Activated B cell treated with CpG ODN at 0.5 μM for 24 hours (primary cell): ENCODE results near the gene GZF1. TPM values are rescaled to one million over a fixed set of nuclear protein-coding genes. Genes with fewer than 3 reads are reported as not detected.

ENCODE experiments used
- ATAC-seq: fragments of 200-7000 bp; cut with Tn5 transposase; one replicate; pipeline ENCODE4 v1.10.0; 2021; ENCODE audit warnings: low read depth, mild to moderate bottlenecking, moderate library complexity
- CTCF ChIA-PET: fragments of 350-600 bp; sonication (Branson Sonifier 250); formaldehyde crosslinking; loops from one replicate; lab custom pipeline; 2021; ENCODE audit warnings: antibody characterized with exemption; lab: Charles Lee
- POLR2A ChIA-PET: fragments of 350-600 bp; sonication (Branson Sonifier 250); formaldehyde crosslinking; loops from one replicate; lab custom pipeline; 2021; ENCODE audit warnings: antibody characterized with exemption; lab: Charles Lee
- DNase-seq: peaks from one replicate; pipeline ENCODE4 v3.0.0; 2022
- H3K27ac Mint-ChIP-seq: one replicate; pipeline ENCODE4 v1.8.0; 2020; ENCODE audit warnings: mixed read lengths
- H3K27me3 Mint-ChIP-seq: one replicate; pipeline ENCODE4 v1.8.0; 2021; ENCODE audit warnings: mixed read lengths
- H3K36me3 Mint-ChIP-seq: one replicate; pipeline ENCODE4 v1.8.0; 2021; ENCODE audit warnings: low read depth, mixed read lengths
- H3K4me1 Mint-ChIP-seq: one replicate; pipeline ENCODE4 v1.8.0; 2021; ENCODE audit warnings: mixed read lengths
- H3K4me3 Mint-ChIP-seq: one replicate; pipeline ENCODE4 v1.8.0; 2020; ENCODE audit warnings: mild to moderate bottlenecking, mixed read lengths
- H3K9me3 Mint-ChIP-seq: one replicate; pipeline ENCODE4 v1.8.0; 2020; ENCODE audit warnings: mixed read lengths
- CTCF ChIP-seq: fragments of 200-600 bp; IDR thresholded peaks from one replicate; pipeline ENCODE4 v1.8.0; 2022; ENCODE audit warnings: antibody characterized with exemption, mild to moderate bottlenecking
- intact Hi-C: fragments of 100-400 bp; cut with micrococcal nuclease; formaldehyde crosslinking; loops from one replicate; pipeline ENCODE4 v1.15.1; 2024
- total RNA-seq: library from RNA; stranded (reverse); gene quantifications from 2 replicates; pipeline ENCODE4 v1.2.3, GENCODE V29; 2022

The GZF1 gene
- total RNA-seq, 1 donor from 2014 or later, result 13.3 TPM

- ChIA-PET CTCF (interaction anchor here (1.0 kb wide), 1 partner anchor 21 kb away, joined by 3 read pairs; no protein-coding TSS in a partner anchor), POLR2A (interaction anchor here (1.1 to 2.2 kb wide), 2 partner anchors 9 to 21 kb away, joined by 5 to 6 read pairs; partner anchors contain the start of genes GZF1 and NXT1)
- Mint-ChIP-seq H3K27me3 (no peaks in the 10 kb centered on the region), H3K4me3 (no peak overlapping the region), H3K9me3 (no peaks in the 10 kb centered on the region), H3K36me3 (peaks cover 80% of the 10 kb centered on the region), H3K27ac (no peak overlapping the region), H3K4me1 (peaks cover 21% of the 10 kb centered on the region)
- ATAC-seq, result no peak
- intact Hi-C loops, result no loop called here
- TF ChIP-seq CTCF, result no peak
- DNase-seq, result no peak
These were observed 8.9 kb downstream of the GZF1 start for GRCh38 chr20:23370873-23371272.

DNA sequence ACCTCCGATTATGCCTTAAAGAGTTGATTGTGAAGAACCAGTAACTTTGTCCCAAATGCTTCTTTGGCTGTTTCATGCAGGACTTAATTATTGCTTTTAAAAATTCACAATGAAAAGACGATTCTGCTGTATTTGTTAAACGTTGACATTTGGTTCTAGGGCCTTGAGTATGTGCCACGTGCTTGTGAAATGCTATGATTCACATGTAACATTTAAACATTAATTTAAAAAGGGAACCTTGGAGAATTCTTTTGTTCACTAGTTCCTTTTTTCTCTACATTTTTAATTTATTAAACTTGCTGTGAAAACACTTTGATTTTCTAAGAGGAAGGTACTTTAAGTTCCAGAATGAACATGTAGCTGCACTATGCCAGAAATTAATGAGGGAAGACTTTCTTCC, 9.5 kb downstream of the GZF1 start:
- H3K27ac Mint-ChIP-seq, result no peak overlapping the region
- H3K36me3 Mint-ChIP-seq, result peaks cover 81% of the 10 kb centered on the region
- no peaks in the 10 kb centered on the region for H3K27me3 Mint-ChIP-seq
- POLR2A ChIA-PET, result interaction anchor here (2.2 kb wide), 1 partner anchor 10 kb away, joined by 5 read pairs; the partner anchor contains the start of gene GZF1
- CTCF ChIA-PET, result no interaction called here
- DNase-seq, result no peak
- ATAC-seq, result no peak
- H3K9me3 Mint-ChIP-seq, result no peaks in the 10 kb centered on the region
- peaks cover 14% of the 10 kb centered on the region for H3K4me1 Mint-ChIP-seq
- no peak for TF ChIP-seq CTCF
- H3K4me3 Mint-ChIP-seq, result no peak overlapping the region
- intact Hi-C loops, result no loop called here

GRCh38 chr20:23374441-23374840, 12.5 kb downstream of the GZF1 start:
- CTCF ChIA-PET, result no interaction called here
- no peaks in the 10 kb centered on the region for H3K4me1 Mint-ChIP-seq
- peaks cover 77% of the 10 kb centered on the region for H3K36me3 Mint-ChIP-seq
- POLR2A ChIA-PET, result no interaction called here
- TF ChIP-seq CTCF, result no peak
- H3K27ac Mint-ChIP-seq, result no peak overlapping the region
- DNase-seq (no peak), ATAC-seq (no peak)
- intact Hi-C loops, result no loop called here
- H3K27me3 Mint-ChIP-seq, result no peaks in the 10 kb centered on the region
- no peak overlapping the region for H3K4me3 Mint-ChIP-seq
- H3K9me3 Mint-ChIP-seq, result no peaks in the 10 kb centered on the region

GRCh38 chr20:23375827-23376226, 13.8 kb downstream of the GZF1 start:
- no peak overlapping the region for H3K27ac Mint-ChIP-seq
- intact Hi-C loops, result no loop called here
- peaks cover 74% of the 10 kb centered on the region for H3K36me3 Mint-ChIP-seq
- H3K4me3 Mint-ChIP-seq, result no peak overlapping the region
- no peak for ATAC-seq
- no peaks in the 10 kb centered on the region for H3K9me3 Mint-ChIP-seq
- POLR2A ChIA-PET, result no interaction called here
- TF ChIP-seq CTCF, result no peak
- CTCF ChIA-PET, result no interaction called here
- H3K4me1 Mint-ChIP-seq, result no peaks in the 10 kb centered on the region
- no peak for DNase-seq
- H3K27me3 Mint-ChIP-seq, result no peaks in the 10 kb centered on the region

- no peaks in the 10 kb centered on the region for H3K4me1 Mint-ChIP-seq
- CTCF ChIA-PET, result no interaction called here
- no peaks in the 10 kb centered on the region for H3K27me3 Mint-ChIP-seq
- TF ChIP-seq CTCF, result no peak
- POLR2A ChIA-PET, result no interaction called here
- no peak for ATAC-seq
- H3K27ac Mint-ChIP-seq, result no peak overlapping the region
- intact Hi-C loops, result no loop called here
- H3K9me3 Mint-ChIP-seq, result peaks cover 2% of the 10 kb centered on the region
- peaks cover 64% of the 10 kb centered on the region for H3K36me3 Mint-ChIP-seq
- H3K4me3 Mint-ChIP-seq, result no peak overlapping the region
- DNase-seq, result no peak
These were observed 17.8 kb downstream of the GZF1 start for GRCh38 chr20:23379772-23380171.
